HK-2 (cell line): ENCODE data around the gene NUPR1.
"Not testable (repeated sequence)": the region's sequence is repeated elsewhere in the genome, so short reads cannot be mapped to it uniquely, and the experiment has no call there.

ENCODE experiments used
- DNase-seq: peaks from one replicate; pipeline ENCODE4 v3.0.0-alpha.2; 2018; ENCODE audit not compliant: unreplicated experiment

The NUPR1 gene

GRCh38 chr16:28538733-28539596, at the start of gene NUPR1:
Gene NUPR1 (minus strand): TSS chr16:28538974. CDS start chr16:28538907, 67 bp downstream.
- DNase-seq: no peak

DNA sequence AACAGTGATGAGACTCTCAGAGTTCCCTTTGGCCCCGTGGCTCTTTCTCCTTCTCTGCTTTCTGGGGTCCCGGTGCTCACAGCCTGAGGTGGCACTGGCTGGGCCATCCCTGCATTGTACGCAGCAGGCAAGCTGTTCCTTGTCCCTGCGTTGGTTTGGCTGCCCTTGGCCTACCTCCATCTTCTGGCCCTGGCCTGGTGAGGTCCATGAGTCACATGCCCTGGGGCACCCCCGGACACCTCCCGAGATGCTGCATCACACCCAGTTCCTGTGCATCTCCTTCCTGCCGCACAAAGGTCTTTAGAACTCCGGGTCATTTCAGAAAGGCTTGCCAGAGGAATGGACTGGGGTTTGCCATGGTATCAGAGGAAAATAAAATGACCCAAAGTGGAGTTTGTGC, 48.6 kb upstream of the NUPR1 start:
- DNase-seq: no peak

- no peak for DNase-seq
These were observed 47.7 kb upstream of the NUPR1 start for GRCh38 chr16:28586466-28586865.

DNA sequence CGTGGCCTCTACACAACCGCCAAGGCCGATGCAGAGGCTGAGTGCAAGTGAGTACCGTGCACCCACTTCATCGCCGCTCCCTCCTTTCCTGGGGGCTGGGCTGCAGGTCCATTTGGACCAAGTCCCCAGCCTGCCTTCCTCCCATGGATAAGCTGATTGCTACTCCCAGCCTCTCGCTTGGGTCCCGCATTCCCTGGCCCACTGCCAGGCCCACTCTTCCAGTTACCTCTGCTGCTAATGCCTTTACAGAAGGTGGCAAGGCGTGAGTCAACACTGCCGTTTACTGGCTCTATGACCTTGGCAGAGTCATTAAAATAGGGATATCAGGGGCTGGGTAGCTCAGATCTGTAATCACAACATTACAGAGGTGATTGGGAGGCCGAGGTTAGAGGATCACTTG, 46.9 kb upstream of the NUPR1 start:
- no peak for DNase-seq

- no peak for DNase-seq
These were observed 42.0 kb upstream of the NUPR1 start for GRCh38 chr16:28580726-28581315.

DNA sequence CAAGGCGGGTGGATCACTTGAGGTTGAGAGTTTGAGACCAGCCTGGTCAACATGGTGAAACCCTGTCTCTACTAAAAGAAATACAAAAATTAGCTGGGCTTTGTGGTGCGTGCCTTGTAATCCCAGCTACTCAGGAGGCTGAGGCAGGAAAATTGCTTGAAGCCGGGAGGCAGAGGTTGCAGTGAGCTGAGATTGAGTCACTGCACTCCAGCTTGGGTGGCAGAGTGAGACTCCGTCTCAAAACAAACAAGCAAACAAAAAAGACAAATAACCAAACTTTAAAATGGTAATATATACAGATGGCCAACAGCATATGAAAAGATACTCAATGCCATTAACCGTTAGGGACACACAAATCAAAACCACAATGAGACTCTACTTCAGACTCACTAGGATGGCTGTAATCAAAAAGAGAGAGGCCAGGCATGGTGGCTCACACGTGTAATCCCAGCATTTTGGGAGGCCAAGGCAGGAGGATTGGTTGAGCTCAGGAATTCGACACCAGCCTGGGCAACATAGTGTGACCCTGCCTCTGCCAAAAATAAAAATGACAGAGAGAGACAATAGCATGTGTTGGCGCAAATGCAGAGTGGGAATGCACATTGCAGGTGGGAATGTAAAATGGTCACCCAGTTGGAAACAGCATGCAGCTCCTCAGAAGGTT, 36.8 kb upstream of the NUPR1 start:
- no peak for DNase-seq

DNA sequence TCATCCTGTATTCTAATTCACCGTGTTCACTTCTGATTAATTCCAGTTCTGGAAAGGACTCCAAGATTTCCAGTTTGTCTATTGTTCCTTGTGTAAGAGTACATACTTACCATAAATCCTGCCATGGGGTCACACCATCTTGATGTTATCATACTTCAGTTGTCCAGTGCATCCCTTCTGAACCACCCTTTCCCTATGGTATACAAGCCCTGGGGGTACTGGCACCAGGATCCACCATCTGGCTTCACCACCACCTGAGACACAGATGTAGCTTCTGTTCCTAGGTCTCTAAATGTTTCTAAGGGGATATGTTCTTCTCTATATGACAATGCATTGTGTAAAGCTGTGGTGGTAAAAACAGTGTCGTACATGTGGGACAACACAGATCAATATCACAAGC, 36.2 kb upstream of the NUPR1 start:
- no peak for DNase-seq

GRCh38 chr16:28573738-28574718, 35.3 kb upstream of the NUPR1 start:
- no peak for DNase-seq

- DNase-seq: no peak
These were observed 34.1 kb upstream of the NUPR1 start for GRCh38 chr16:28572696-28573510.

GRCh38 chr16:28569968-28570752, 31.4 kb upstream of the NUPR1 start:
- no peak for DNase-seq

DNA sequence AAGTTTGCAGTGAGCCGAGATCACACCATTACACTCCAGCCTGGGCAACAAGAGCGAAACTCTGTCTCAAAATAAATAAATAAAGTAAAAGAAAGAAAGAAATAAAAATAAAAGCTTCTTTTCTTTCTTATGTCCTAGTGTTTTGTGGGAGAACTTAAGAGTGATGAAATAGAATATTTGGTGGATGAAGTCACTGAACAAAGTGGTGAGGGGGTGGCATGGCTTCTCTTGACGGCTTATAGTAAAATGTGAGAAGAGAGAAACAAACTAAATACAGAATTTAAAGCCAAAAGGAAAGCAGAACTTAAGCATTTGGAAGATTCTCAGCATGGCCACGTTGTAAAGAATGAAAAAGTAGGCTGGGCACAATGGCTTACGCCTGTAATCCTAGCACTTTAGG, 30.2 kb upstream of the NUPR1 start:
- DNase-seq: no peak

- no peak for DNase-seq
These were observed 28.5 kb upstream of the NUPR1 start for GRCh38 chr16:28567292-28567691.

- not testable (repeated sequence) for DNase-seq
These were observed 27.6 kb upstream of the NUPR1 start for GRCh38 chr16:28566233-28566925.

- no peak for DNase-seq
These were observed 24.4 kb upstream of the NUPR1 start for GRCh38 chr16:28563218-28563617.

- no peak for DNase-seq
These were observed 23.4 kb upstream of the NUPR1 start for GRCh38 chr16:28562199-28562598.

DNA sequence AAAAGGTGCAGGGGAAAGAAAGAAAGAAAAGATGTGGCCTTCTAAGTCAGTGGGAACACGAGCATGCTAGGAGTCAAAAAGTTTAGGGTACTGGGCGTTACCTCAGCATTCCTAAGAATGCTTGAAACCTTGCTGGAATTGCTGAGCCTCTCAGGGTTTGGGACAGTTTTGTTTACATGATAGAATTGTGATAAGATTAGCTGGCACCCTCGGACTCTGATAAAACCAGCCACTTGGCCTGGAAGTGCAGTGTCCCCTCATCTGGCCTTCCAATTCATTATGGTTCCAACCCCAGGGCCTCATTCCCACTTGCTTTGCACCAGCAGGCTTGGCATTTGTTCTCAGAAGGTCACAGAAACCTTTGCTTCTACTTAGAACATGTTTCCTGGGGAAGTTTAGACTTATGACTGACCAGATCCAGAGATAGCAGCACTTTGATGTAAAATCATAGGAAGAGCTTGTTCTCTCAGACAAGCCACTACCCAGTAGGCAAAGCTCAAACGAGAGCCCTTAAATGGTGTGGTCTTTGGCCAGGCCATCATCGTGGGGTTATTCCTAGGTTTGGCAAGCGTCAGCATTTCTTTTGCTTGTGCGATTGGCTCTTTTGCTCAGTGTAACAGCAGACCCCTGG, 22.9 kb upstream of the NUPR1 start:
- no peak for DNase-seq

DNA sequence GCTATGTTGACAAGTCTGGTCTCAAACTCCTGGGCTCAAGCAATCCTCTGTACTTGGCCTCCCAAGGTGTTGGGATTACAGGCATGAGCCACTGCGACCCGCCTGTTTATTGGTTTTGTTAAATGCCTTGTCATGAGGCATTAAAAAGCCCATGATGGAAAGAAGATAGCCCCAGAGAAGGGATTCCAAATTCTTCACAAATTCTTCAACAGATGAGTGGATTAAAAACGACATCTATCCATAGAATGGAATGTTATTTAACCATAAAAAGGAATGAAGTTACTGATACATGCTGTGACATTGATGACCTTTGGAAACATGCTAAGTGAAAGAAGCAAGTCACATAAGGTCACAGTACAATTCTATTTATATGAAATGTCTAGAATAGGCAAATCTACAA, 19.7 kb upstream of the NUPR1 start:
- DNase-seq: no peak

DNA sequence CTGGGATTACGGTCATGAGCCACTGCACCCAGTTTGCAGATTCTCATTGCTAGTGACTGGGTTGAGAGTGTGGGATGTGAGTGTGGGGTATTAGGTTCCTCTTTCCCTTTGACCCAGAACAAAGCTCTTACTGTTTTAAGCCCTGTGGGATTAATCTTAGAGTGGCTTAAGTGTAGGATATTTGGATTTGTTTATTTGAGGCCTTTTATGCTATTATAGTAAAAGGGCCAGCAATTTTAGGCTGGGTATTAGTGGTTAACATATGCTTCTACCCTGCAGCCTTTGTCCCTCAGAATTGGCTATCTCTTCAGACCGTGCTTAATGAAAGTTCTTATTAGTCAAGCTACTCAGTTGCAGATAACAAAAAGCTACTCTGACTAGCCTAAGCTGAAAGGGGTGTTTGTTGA, 18.1 kb upstream of the NUPR1 start:
- no peak for DNase-seq

- DNase-seq: no peak
These were observed 16.8 kb upstream of the NUPR1 start for GRCh38 chr16:28555561-28555960.
